ENCODE results near the gene ELMOD3. TPM values are rescaled to one million over a fixed set of nuclear protein-coding genes. Genes with fewer than 3 reads are reported as not detected.

The ELMOD3 gene
- total and polyA plus RNA-seq, 9 of the 15 experiments (the other 6 are each of a cell fraction or from before 2014, with no cell fraction given): 2.7 to 18.7 (median 11.6) TPM

GRCh38 chr2:85327822-85328617 is 26.5 kb upstream of the ELMOD3 start, which contains the start of gene TGOLN2 (continued):
- TF ChIP-seq RERE (CRISPR knock-in tag; IDR thresholded peaks at IDR 0.05; ENCODE audit: borderline replicate concordance) (no peak), E2F6 (IDR thresholded peaks at IDR 0.05; ENCODE audit: borderline replicate concordance in 1 of 2, extremely low read depth in 1 of 2, insufficient read depth in 1 of 2, insufficient read length in 1 of 2, low read depth in 1 of 2, low read length in 1 of 2, poor library complexity in 1 of 2, severe bottlenecking in 1 of 2) (peak; percentile 90 to 94), TEAD2 (tag; IDR thresholded peaks at IDR 0.05) (no peak), NFXL1 (CRISPR knock-in tag; IDR thresholded peaks at IDR 0.05) (no peak), JUND (IDR thresholded peaks at IDR 0.05; ENCODE audit: borderline replicate concordance, low read depth, low read length) (peak; percentile 53; the same call in 1 of the 2 replicates), JUND (tag; IDR thresholded peaks at IDR 0.05; ENCODE audit: borderline replicate concordance, low read depth, low read length) (0 out of 3 replicates have a peak, but pooled peaks have one; percentile 74), PRDM10 (IDR thresholded peaks at IDR 0.05; ENCODE audit: partially characterized antibody) (peak; percentile 50), ZNF277 (CRISPR knock-in tag; IDR thresholded peaks at IDR 0.05; ENCODE audit: borderline replicate concordance) (no peak), ZNF384 (IDR thresholded peaks at IDR 0.05; ENCODE audit: low read depth, low read length) (0 out of 2 replicates have a peak, but pooled peaks have one; percentile 4), KAT2B (IDR thresholded peaks at IDR 0.05; ENCODE audit: low read depth, low read length) (no peak)

Measured in K562 (cell line).